ENCODE measurements around the gene GIPC2. TPM values are rescaled to one million over a fixed set of nuclear protein-coding genes. Genes with fewer than 3 reads are reported as not detected.

The GIPC2 gene
- total and polyA plus RNA-seq, 8 donors: 6.3 to 22.1 (median 12.9) TPM

DNA sequence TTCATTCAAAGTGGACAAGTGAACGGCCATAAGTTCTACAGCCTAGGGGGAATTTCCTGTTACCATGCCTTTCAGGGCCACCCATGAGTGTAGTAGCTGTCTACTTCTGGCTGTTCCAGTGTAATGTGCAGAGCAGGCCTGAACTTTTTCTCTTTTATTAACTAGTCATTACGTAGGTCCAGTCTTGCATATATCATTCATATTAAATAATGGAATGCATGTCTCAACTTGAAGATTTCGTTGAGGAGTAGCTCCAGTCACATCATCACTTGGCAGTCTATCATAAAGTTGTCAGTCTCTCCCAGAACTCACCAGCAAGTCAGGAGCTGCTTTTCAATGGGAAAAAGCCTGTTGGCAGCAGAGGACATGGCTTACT lies 12.0 kb upstream of the GIPC2 start:
- H3K27ac ChIP-seq: peak overlapping the region in 1 of 4 donors; percentile 34
- no peak for ATAC-seq
- H3K4me3 ChIP-seq: no peak overlapping the region
- intact Hi-C loops (cut with DNase I): no loop called here
- FAIRE-seq: no peak
- WGBS, 2 donors: 78 to 81% methylated on average over 3 of the region's 3 CpGs
- no peak for DNase-seq
- no peaks in the 10 kb centered on the region for H3K27me3 ChIP-seq
- peaks cover 0 to 19% (median 0%) of the 10 kb centered on the region in 3 donors for H3K4me1 ChIP-seq
- TF ChIP-seq, protein P1, sequence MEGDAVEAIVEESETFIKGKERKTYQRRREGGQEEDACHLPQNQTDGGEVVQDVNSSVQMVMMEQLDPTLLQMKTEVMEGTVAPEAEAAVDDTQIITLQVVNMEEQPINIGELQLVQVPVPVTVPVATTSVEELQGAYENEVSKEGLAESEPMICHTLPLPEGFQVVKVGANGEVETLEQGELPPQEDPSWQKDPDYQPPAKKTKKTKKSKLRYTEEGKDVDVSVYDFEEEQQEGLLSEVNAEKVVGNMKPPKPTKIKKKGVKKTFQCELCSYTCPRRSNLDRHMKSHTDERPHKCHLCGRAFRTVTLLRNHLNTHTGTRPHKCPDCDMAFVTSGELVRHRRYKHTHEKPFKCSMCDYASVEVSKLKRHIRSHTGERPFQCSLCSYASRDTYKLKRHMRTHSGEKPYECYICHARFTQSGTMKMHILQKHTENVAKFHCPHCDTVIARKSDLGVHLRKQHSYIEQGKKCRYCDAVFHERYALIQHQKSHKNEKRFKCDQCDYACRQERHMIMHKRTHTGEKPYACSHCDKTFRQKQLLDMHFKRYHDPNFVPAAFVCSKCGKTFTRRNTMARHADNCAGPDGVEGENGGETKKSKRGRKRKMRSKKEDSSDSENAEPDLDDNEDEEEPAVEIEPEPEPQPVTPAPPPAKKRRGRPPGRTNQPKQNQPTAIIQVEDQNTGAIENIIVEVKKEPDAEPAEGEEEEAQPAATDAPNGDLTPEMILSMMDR (IDR thresholded peaks at IDR 0.05): no peak
- no peaks in the 10 kb centered on the region for H3K9me3 ChIP-seq
- no peaks in the 10 kb centered on the region for H3K36me3 ChIP-seq

DNA sequence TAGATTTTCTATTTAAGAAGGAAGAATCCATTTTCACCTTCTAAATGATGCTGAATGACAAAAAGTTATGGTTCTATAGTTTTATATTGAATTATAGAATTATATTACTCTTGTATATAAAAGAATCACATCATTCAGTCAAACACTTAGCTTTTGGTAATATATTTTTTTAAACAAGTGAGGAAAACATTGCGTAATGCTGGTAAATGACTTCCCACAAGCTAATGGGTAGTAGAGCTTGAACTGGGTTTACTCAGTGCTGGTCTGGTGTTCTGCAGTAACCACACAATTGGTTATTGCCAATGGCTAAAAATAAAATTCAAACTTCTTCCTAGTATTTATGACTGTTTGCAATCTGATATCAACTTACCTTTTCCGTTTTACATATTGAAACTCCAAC lies 10.6 kb upstream of the GIPC2 start:
- Histone ChIP-seq H3K9me3 (no peaks in the 10 kb centered on the region), H3K27me3 (no peaks in the 10 kb centered on the region), H3K4me3 (no peak overlapping the region), H3K36me3 (no peaks in the 10 kb centered on the region), H3K27ac (no peak overlapping the region), H3K4me1 (peaks cover 5 to 29% (median 5%) of the 10 kb centered on the region in 3 donors)
- intact Hi-C loops (cut with DNase I): no loop called here
- TF ChIP-seq, protein P1 (IDR thresholded peaks at IDR 0.05): no peak
- no peak for FAIRE-seq
- WGBS, 2 donors: 72 to 73% methylated on average over 2 of the region's 2 CpGs
- no peak for ATAC-seq
- no peak for DNase-seq

DNA sequence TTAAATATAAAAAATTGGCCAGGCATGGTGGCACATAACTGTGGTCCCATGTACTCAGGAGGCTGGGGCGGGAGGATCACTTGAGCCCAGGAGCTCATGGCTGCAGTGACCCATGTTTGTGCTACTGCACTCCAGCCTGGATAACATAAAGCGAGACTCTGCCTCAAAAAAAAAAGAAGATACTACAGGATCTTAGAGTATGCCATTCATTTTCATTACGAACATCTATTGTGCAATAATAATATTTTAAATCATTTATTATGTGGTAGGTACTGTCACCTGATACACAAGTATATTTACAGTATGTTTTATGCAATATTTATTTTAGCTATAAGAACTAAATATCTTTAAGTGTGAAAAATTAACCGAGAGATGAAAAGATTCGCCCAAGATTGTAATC lies 9.3 kb upstream of the GIPC2 start:
- DNase-seq: no peak
- H3K27ac ChIP-seq: no peak overlapping the region
- H3K4me1 ChIP-seq: peaks cover 5 to 36% (median 13%) of the 10 kb centered on the region in 3 donors
- TF ChIP-seq, protein P1 (IDR thresholded peaks at IDR 0.05): no peak
- intact Hi-C loops (cut with DNase I): no loop called here
- no peaks in the 10 kb centered on the region for H3K27me3 ChIP-seq
- WGBS, 2 donors: 69 to 72% methylated on average over 5 of the region's 5 CpGs
- H3K9me3 ChIP-seq: no peaks in the 10 kb centered on the region
- ATAC-seq: no peak
- FAIRE-seq: no peak
- H3K4me3 ChIP-seq: no peak overlapping the region
- no peaks in the 10 kb centered on the region for H3K36me3 ChIP-seq

DNA sequence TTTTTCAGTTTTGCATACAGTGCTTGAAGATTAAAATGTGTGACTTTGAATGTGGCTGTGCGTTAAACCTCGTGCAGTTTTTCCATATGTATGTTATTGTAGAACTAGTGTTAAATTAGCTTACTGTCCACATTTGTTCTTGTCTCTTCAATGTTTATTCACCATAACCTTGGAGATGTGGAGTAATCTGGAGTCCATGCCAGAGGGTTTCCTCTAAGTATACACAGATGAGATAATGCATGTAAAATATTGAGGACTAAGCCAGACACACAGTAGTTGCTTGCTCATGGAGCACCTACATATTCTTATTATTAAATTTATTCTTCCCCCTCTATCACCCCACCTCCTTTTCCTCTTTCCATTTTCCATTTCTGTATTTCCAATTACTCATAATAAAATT lies 7.7 kb upstream of the GIPC2 start:
- H3K4me1 ChIP-seq: peaks cover 5 to 36% (median 18%) of the 10 kb centered on the region in 3 donors
- FAIRE-seq: no peak

DNA sequence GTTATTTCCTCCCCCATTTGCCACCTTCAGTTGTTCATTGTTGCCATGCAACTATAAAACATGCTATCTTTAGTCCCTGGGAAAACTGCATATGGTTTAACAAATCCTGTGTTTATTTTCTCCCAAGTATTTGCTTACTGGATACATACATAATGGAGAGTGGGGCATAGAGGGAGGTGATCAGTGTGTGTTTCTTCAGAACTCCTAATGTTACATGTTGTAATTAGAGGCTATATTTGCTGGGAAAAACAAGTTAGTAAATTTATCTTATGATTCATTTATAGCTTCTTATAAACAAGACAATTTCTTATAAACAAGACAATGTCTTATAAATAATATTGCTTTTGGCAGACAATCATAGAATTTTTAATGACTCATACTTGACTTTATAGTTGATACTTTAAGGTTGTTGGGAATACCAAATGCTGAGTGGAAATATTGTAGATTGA lies 7.3 kb upstream of the GIPC2 start:
- peak overlapping the region in 1 of 4 donors; percentile 5 for H3K4me3 ChIP-seq
- H3K9me3 ChIP-seq: no peaks in the 10 kb centered on the region
- H3K27ac ChIP-seq: peak overlapping the region; percentile 63 to 83 (median 68)
- peaks cover 5 to 36% (median 18%) of the 10 kb centered on the region in 3 donors for H3K4me1 ChIP-seq
- H3K36me3 ChIP-seq: no peaks in the 10 kb centered on the region
- TF ChIP-seq, protein P1 (IDR thresholded peaks at IDR 0.05): no peak
- intact Hi-C loops (cut with DNase I): no loop called here
- FAIRE-seq (peak; percentile 66), DNase-seq (no peak), ATAC-seq (peak; percentile 84 to 93 (median 88))
- H3K27me3 ChIP-seq: no peaks in the 10 kb centered on the region

More for the DNA sequence above, 7.7 kb upstream of the GIPC2 start:
- Histone ChIP-seq H3K27me3 (no peaks in the 10 kb centered on the region), H3K9me3 (no peaks in the 10 kb centered on the region), H3K36me3 (no peaks in the 10 kb centered on the region), H3K4me3 (peak overlapping the region in 2 of 4 donors; percentile 3 to 5), H3K27ac (peak overlapping the region; percentile 63 to 83 (median 68))
- DNase-seq (no peak), ATAC-seq (peak; percentile 45 to 75 (median 66))
- intact Hi-C loops (cut with DNase I): no loop called here
- 40 to 41% methylated on average over 2 of the region's 2 CpGs for WGBS, 2 donors
- TF ChIP-seq, protein P1 (IDR thresholded peaks at IDR 0.05): no peak

Measured in pancreas (tissue), 10 donors.